Activated CD8-positive, alpha-beta T cell treated with anti-CD3 and anti-CD28 coated beads for 36 hours (primary cell): ENCODE results near the gene TMEM134. TPM values are rescaled to one million over a fixed set of nuclear protein-coding genes. Genes with fewer than 3 reads are reported as not detected.

Experiments
- ATAC-seq: fragments of 200-7000 bp; cut with Tn5 transposase; one replicate; pipeline ENCODE4 v1.10.0; 2021; ENCODE audit warnings: mild to moderate bottlenecking, moderate library complexity
- CTCF ChIA-PET: fragments of 350-600 bp; sonication (Branson Sonifier 250); formaldehyde crosslinking; loops from one replicate; lab custom pipeline; 2021; ENCODE audit warnings: antibody characterized with exemption; lab: Charles Lee
- POLR2A ChIA-PET: fragments of 350-600 bp; sonication (Branson Sonifier 250); formaldehyde crosslinking; loops from one replicate; lab custom pipeline; 2021; ENCODE audit warnings: antibody characterized with exemption; lab: Charles Lee
- DNase-seq: peaks from one replicate; pipeline ENCODE4 v3.0.0-alpha.2; 2020
- H3K27ac Mint-ChIP-seq: one replicate; pipeline ENCODE4 v1.8.0; 2021; ENCODE audit warnings: mild to moderate bottlenecking, mixed read lengths
- H3K27me3 Mint-ChIP-seq: one replicate; pipeline ENCODE4 v1.8.0; 2021; ENCODE audit warnings: mixed read lengths
- H3K36me3 Mint-ChIP-seq: one replicate; pipeline ENCODE4 v1.8.0; 2021; ENCODE audit warnings: low read depth, mixed read lengths
- H3K4me1 Mint-ChIP-seq: one replicate; pipeline ENCODE4 v1.8.0; 2021; ENCODE audit warnings: low read depth, mixed read lengths
- H3K4me3 Mint-ChIP-seq: one replicate; pipeline ENCODE4 v1.8.0; 2021; ENCODE audit warnings: mild to moderate bottlenecking, moderate library complexity, mixed read lengths
- H3K9me3 Mint-ChIP-seq: one replicate; pipeline ENCODE4 v1.8.0; 2021; ENCODE audit warnings: mixed read lengths
- intact Hi-C: fragments of 100-400 bp; cut with micrococcal nuclease; formaldehyde crosslinking; loops from one replicate; pipeline ENCODE4 v1.10.0; 2022
- total RNA-seq, 2 experiments: library from RNA; stranded (reverse); gene quantifications; one replicate each; pipeline ENCODE4 v1.2.3, GENCODE V29; 2021
- TF ChIP-seq, protein P1 (sequence below): fragments of 200-600 bp; IDR thresholded peaks from one replicate; pipeline ENCODE4 v1.8.0; 2022; ENCODE audit warnings: antibody characterized with exemption, mild to moderate bottlenecking

Gene TMEM134
- total RNA-seq, 2 experiments from 2014 or later, result 56.0 to 59.2 TPM

DNA sequence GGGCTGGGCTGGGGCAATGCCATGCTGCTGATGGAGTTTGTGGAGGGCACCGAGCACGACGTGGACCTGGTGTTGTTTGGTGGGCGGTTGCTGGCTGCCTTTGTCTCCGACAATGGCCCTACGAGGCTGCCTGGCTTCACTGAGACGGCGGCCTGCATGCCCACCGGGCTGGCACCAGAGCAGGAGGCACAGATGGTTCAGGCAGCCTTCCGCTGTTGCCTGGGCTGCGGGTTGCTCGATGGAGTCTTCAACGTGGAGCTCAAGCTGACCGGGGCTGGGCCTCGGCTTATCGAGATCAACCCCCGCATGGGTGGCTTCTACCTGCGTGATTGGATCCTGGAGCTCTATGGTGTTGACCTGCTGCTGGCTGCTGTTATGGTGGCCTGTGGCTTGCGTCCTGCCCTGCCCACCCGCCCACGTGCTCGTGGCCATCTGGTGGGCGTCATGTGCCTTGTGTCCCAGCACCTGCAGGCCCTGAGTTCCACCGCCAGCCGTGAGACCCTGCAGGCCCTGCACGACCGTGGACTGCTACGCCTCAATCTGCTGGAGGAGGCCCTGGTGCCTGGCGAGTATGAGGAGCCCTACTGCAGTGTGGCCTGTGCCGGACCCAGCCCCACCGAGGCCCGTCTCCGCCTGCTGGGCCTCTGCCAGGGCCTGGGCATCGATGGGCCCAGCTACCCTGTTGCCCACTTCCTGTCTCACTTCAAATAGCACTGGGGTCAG lies 45.0 kb downstream of the TMEM134 start:
- H3K27me3 Mint-ChIP-seq, result no peaks in the 10 kb centered on the region
- ATAC-seq (no peak), DNase-seq (no peak)
- H3K9me3 Mint-ChIP-seq, result no peaks in the 10 kb centered on the region
- H3K4me1 Mint-ChIP-seq, result peaks cover 22% of the 10 kb centered on the region
- H3K4me3 Mint-ChIP-seq, result no peak overlapping the region
- peaks cover 1% of the 10 kb centered on the region for H3K36me3 Mint-ChIP-seq
- CTCF ChIA-PET, result interaction anchor here (1.2 kb wide), 2 partner anchors 10 to 41 kb away, joined by 3 to 4 read pairs; no protein-coding TSS in a partner anchor
- intact Hi-C loops, result no loop called here
- TF ChIP-seq, protein P1, sequence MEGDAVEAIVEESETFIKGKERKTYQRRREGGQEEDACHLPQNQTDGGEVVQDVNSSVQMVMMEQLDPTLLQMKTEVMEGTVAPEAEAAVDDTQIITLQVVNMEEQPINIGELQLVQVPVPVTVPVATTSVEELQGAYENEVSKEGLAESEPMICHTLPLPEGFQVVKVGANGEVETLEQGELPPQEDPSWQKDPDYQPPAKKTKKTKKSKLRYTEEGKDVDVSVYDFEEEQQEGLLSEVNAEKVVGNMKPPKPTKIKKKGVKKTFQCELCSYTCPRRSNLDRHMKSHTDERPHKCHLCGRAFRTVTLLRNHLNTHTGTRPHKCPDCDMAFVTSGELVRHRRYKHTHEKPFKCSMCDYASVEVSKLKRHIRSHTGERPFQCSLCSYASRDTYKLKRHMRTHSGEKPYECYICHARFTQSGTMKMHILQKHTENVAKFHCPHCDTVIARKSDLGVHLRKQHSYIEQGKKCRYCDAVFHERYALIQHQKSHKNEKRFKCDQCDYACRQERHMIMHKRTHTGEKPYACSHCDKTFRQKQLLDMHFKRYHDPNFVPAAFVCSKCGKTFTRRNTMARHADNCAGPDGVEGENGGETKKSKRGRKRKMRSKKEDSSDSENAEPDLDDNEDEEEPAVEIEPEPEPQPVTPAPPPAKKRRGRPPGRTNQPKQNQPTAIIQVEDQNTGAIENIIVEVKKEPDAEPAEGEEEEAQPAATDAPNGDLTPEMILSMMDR, result no peak
- POLR2A ChIA-PET, result interaction anchor here (0.9 to 10.0 kb wide), 9 partner anchors 9 to 65 kb away, joined by 3 to 178 read pairs (median 4); partner anchors contain the start of genes PTPRCAP and TBC1D10C
- H3K27ac Mint-ChIP-seq, result no peak overlapping the region

DNA sequence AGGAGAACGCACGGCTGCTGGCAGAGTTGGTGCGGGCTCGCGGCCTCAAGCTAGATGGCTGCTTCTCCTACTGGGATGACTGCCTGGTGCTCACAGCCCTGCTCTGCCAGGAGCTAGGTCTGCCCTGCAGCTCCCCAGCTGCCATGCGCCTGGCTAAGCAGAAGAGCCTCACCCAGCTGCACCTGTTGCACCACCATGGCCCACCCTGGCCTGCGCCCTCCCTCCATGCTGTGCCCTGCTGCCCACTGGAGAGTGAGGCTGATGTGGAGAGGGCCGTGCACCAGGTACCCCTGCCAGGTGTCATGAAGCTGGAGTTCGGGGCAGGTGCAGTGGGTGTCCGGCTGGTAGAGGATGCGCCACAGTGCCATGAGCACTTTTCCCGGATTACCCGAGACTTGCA lies 45.6 kb downstream of the TMEM134 start:
- DNase-seq (no peak), ATAC-seq (no peak)
- intact Hi-C loops, result no loop called here
- Mint-ChIP-seq H3K36me3 (peaks cover 1% of the 10 kb centered on the region), H3K4me1 (peaks cover 27% of the 10 kb centered on the region), H3K9me3 (no peaks in the 10 kb centered on the region), H3K27ac (no peak overlapping the region), H3K4me3 (no peak overlapping the region), H3K27me3 (no peaks in the 10 kb centered on the region)
- TF ChIP-seq, protein P1, result no peak
- CTCF ChIA-PET, result interaction anchor here (1.2 kb wide), 2 partner anchors 11 to 41 kb away, joined by 3 to 4 read pairs; no protein-coding TSS in a partner anchor
- POLR2A ChIA-PET, result interaction anchor here (1.0 to 10.0 kb wide), 5 partner anchors 9 to 19 kb away, joined by 3 to 178 read pairs (median 11); partner anchors contain the start of genes PTPRCAP and TBC1D10C

GRCh38 chr11:67422891-67423290 lies 46.2 kb downstream of the TMEM134 start:
- H3K27ac Mint-ChIP-seq, result no peak overlapping the region
- CTCF ChIA-PET, result interaction anchor here (1.2 kb wide), 1 partner anchor 12 kb away, joined by 3 read pairs; no protein-coding TSS in a partner anchor
- peaks cover 32% of the 10 kb centered on the region for H3K4me1 Mint-ChIP-seq
- H3K9me3 Mint-ChIP-seq, result no peaks in the 10 kb centered on the region
- no peaks in the 10 kb centered on the region for H3K27me3 Mint-ChIP-seq
- POLR2A ChIA-PET, result interaction anchor here (1.0 to 10.0 kb wide), 4 partner anchors 8 to 20 kb away, joined by 3 to 178 read pairs (median 54); partner anchors contain the start of genes PPP1CA, PTPRCAP and TBC1D10C
- no peak for ATAC-seq
- no peak overlapping the region for H3K4me3 Mint-ChIP-seq
- H3K36me3 Mint-ChIP-seq, result peaks cover 1% of the 10 kb centered on the region
- intact Hi-C loops, result no loop called here
- DNase-seq, result no peak
- TF ChIP-seq, protein P1, result no peak

GRCh38 chr11:67421430-67422031 lies 47.5 kb downstream of the TMEM134 start:
- ATAC-seq (no peak), DNase-seq (no peak)
- H3K9me3 Mint-ChIP-seq, result no peaks in the 10 kb centered on the region
- peak overlapping the region; percentile 84 for H3K27ac Mint-ChIP-seq
- H3K4me1 Mint-ChIP-seq, result peaks cover 41% of the 10 kb centered on the region
- TF ChIP-seq, protein P1, result no peak
- no peaks in the 10 kb centered on the region for H3K27me3 Mint-ChIP-seq
- CTCF ChIA-PET, result interaction anchor here (0.8 to 3.5 kb wide), 2 partner anchors 19 to 47 kb away, joined by 4 to 21 read pairs; partner anchors contain the start of genes PPP1CA and TBC1D10C
- no peaks in the 10 kb centered on the region for H3K36me3 Mint-ChIP-seq
- POLR2A ChIA-PET, result interaction anchor here (1.0 to 10.0 kb wide), 8 partner anchors 8 to 63 kb away, joined by 3 to 178 read pairs (median 28); partner anchors contain the start of genes AIP, PPP1CA, PTPRCAP and TBC1D10C
- peak overlapping the region; percentile 67 for H3K4me3 Mint-ChIP-seq
- intact Hi-C loops, result no loop called here
